HuH-7 (cell line): ENCODE data around the gene LDHB.
"Not testable (repeated sequence)": the region's sequence is repeated elsewhere in the genome, so short reads cannot be mapped to it uniquely, and the experiment has no call there.

Source experiments
- DNase-seq: peaks from one replicate; pipeline ENCODE4 v3.0.0; 2011; ENCODE audit warnings: low spot score

LDHB gene

DNA sequence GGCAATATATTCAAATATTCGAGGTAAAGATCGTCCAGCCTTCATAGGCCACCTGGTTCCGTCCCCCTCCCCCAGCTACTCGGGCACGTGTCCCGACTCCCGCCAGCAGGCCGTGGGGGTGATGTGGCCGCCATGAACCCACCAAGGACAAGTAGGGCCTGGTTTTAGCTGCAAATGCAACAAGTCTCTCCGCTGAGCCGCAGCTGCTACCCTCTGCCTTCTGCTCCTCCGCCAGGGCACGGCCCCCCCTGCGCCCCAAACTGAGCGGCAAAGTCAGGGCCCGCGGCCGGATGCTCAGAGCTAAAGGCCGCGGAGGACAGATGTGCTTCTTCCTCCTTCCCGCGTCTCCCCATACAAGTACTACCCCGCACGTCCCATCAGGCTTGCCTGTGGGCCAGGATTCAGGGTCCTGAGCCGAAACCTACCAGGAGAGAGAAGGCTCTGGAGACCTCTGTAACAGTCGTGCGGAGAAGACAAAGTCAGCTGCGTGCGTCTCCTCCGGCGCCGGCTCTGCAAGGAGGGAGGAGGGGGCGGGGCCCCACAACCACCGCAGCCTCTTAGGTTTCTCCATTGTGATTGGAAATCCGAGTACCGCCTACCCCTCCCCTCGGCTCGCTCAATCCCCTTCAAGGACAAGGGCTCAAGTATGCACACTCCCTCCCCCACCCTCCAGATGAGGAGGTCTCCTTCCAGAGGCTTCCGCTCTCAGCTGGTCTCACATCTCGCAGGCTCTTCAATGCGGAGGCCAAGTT is at the start of gene LDHB:
Gene LDHB (minus strand): TSS at position 517 of the 752 bp plus-strand sequence. CDS start 3,171 bp downstream, outside the sequence.
- DNase-seq: no peak

DNA sequence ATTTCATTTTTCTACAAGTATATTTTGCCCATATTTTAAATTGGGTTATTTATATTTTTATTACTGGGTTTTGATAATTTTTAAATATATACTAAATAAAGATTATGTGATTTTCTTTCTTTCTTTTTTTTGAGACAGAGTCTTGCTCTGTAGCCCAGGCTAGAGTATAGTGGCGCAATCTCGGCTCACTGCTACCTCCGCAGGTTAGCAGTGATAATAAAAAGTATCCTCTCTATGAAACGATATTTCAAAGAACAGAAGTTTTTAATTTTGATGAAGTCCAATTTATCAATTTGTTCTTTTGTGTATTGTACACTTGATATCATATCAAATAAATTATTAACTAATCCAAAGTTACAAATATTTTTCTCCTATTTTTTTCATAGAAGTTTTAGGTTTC is 47.2 kb upstream of the LDHB start:
- DNase-seq: no peak

DNA sequence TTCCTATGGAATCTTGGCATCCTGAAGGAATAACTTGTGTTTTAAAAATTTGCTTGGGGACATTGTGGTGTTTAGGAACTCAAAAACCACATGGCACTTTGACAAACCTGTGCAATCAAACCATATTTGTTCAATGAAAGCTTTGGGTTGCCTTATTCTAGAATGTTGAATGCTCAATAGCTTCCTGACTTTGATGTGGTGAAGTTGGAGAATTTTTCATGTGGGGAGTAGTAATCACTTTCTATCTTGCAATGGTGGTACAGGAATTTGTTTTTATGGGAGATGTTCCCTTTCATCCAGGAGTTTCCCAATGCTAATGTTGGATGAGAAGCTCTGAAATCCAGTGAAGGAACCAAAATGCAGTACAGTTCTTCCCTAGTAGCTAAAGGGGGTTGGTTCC is 42.2 kb upstream of the LDHB start:
- DNase-seq: no peak

DNA sequence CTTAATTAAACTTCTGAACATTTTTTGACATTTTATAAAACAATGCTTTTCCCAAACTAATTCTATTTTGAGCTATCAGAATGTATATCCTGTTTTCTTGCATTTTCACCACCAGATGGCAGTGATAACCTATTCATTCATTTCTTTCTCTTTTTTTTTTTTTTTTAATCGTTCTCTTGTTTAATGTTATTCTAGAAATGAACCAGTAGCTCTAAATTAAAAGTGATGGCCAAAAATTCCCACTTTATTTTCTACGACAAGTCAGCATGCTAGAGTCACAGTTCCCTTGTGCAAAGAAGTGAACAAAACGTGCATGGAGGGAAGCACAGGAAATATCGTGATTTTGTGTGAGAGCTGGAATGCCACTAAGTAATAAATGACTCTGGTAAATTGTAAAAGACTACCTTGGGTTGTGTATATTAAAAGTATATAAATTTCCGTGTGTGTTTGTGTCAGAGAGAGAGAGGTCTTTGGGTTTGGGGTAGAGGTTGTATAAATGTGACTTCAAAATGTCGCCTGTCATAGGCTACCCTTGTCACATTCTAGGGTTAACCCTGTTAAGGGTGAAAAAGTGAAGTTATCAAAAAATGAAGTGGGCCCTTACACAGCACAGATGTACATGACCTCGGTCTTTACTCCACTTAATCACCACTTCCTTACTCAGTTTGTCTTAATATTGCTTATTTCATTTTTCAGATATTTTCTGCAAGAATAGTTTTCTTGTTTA is 40.4 kb upstream of the LDHB start:
- no peak for DNase-seq

DNA sequence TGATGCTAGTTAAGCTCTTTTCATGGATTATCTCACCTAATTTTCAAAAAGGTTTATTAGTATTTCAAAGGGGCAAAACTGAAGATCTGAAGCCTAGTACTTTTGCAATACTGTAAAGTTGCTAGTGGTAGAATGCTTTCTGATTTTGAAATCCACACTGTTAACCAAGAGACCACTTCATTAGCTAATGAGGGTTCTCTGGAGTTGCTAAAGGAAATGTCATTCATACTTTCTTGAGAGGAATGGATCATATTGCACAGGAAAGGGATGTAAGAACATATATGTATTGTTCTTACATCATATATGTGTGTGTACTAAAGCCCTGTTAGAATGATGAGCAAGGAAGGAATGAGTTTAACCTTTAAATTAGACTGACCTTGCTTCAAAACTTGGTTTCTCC is 39.0 kb upstream of the LDHB start:
- no peak for DNase-seq

DNA sequence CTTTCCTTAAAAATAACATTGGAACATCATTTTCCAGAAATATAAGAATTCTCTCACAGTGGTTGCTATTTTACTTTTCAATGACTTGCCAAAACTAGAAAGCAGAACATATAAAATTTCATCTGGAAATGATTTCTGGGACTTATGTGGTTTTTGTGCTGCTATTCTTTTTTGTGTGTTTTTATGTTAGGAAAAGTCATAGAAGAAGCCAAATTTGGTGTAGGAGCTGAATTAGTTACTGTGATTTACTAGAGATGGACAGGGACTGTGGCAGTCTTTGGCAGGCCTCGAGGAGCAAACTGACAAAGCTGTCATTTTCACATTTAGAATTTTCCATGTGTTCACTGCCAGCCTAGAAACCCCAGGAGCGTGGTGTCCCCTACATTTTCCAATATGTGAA is 38.3 kb upstream of the LDHB start:
- DNase-seq: no peak

DNA sequence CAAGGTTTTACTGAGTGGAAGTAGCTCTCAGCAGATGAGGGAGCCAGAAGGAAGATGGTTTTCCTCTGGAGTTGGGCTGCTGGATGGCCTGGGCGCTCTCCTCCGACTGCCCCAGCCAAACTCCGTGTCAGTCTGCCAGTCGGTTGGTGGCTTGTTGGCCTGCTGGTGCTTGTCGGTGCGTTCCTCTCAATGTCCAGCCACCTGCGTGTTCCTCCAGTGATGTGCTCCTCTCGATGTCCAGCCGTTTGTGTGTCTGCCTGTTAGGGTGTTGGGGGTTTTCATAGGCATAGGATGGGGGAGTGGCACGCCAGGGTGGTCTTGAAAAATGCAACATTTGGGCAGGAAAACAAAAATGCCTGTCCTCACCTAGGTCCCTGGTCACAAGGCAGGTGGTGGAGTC is 37.0 kb upstream of the LDHB start:
- DNase-seq: no peak

DNA sequence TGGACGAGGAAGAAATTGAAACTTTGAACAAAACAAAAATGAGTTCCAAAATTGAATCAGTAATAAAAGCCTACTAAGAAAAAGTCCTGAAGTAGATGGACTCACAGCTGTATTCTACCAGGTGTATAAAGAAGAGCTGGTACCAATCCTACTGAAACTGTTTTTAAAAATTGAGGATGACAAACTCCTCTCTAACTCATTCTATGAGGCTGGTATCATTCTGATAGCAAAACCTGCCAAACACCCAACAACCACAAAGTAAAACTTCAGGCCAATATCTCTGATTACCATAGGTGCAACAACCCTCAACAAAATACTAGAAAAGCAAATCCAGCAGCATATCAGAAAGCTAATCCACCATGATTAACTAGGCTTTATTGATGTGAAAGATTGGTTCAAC is 33.9 kb upstream of the LDHB start:
- no peak for DNase-seq

DNA sequence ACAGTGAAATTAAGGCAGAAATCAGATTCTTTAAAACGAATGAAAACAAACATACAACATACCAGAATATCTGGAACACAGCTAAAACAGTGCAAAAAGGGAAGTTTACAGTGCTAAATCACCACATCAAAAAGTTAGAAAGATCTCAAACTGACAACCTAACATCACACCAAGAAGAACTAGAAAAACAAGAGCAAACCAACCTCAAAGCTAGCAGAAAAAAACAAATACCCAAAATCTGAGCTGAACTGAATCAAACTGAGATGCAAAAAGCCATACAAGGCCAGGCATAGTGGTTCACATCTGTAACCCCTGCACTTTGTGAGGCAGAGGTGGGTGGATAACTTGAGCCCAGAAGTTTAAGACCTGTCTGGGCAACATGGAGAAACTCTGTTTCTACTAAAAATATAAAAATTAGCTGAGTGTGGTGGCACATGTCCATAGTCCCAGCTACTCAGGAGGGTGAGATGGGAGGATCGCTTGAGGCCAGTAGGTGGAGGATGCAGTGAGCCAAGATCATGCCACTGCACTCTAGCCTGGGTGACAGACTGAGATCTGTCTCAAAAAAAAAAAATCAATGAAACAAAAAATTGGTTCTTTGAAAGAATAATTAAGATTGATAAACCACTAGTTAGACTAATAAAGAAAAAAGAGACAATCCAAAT is 33.2 kb upstream of the LDHB start:
- no peak for DNase-seq

DNA sequence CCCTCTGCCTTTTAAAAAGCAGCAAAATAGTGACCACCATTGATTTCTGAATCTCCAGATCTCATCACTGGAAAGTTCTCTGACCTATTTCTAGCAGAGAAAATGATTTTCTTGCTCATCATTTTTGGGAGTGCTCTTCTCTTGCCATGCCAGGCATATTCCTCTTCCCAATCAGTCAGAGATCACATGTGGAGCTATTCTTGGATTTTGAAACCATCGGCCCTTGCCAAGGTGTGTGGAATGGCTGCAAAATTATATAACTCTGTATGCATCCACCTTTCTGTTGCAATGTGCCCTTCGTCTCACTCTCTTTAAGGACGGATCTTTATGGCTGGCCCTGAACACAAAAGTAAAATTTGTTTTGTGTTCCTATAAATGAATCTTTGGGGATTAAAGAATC is 25.5 kb upstream of the LDHB start:
- DNase-seq: no peak

DNA sequence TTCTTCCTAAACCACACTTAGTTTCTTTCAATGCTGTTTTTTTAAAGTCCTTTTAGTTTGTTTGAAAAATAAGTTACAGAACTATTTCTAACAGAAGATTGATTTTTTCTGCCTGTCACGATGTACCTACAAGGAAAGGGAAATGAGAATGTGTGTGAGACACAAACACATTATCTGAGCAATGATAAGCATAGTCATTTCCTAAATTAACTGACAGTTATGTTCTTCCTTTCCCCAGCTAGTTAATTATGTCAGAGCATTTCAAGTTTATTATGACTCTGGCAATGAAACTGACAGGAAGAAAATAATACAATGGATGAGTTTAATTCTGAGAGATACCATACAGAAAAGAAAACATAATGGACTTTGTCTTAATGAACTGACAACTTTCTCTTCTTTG is 21.3 kb upstream of the LDHB start:
- no peak for DNase-seq

DNA sequence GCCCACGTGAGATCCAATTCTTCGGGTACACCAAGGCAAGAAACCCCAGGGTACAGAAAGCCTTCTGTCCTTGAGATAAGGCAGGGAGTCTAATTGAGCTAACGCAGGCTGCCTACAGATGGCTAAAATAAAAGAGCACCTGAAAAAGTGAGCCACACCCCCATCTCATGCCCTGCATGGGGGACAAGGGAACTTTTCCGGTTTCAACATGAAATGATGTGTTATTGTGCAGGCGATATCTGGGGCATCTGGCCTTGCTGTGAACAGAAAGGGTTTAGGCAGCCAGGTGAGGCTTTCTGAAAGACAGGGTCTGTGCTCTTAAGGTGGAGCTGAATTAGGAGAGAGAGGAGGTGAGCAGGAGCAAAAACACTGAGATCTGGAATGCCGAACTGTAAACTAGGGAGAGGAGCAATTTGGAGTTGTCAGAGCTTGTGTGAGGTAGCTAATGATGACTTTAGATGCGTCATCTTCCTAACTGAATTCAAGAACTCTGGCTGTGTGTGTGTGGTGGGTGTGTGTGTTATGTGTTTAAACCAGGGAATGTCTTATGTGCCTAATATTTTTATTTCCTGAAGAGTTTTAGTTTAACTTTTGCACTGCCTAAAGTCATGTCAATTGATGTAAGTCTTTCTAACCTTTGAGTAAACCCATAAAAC is 20.1 kb upstream of the LDHB start:
- no peak for DNase-seq

DNA sequence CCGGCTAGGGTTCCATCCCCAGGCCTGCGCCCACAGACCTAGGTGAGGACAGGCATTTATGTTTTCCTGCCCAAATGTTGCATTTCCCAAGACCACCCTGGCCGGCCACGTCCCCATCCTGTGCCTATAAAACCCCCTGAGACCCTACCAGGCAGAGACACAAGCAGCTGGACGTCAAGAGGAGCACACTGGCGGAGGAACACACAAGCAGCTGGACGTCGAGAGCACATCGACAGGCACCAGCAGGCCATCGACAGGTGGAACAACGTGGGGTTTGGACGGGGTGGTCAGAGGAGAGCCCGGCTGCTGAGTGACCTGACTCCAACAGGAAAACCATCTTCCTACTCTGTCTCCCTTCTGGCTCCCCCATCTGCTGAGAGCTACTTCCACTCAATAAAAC is 19.6 kb upstream of the LDHB start:
- no peak for DNase-seq

DNA sequence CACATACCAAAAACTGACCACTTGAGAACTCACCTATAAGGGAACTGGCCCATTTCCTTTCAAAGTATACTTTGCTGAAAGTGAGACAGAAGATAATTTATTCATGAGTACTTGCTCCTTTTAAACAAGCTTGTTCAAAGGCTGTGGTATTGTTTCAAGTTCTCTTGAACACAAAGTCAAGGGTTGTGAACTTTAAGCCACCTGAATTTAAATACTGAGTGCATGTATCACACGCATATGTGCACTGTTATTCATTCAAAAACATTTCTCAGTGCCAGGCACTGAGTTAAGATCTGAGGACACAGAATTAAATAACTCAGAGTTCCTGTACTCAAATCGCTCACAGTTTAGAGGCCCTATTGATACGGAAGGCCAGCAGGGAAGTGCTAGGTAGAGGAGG is 19.1 kb upstream of the LDHB start:
- no peak for DNase-seq

DNA sequence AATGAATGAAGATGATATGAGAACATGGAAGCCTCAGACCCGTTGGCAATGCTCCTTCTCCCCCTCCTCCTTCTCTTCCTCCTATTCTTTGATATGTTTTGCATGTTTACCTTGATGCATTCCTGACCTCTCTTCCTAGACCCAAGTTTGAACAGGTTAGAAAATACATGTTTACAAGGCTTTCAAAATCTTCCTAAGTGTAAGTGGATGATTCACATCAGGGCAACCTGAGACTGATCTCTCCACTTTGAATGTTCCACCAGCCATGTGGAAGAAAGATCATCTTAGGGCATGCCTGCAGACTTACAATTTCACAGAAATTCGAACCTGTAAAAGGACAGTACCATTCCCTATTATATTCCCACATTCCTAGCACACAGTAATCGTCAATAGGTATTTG is 18.0 kb upstream of the LDHB start:
- DNase-seq: no peak

DNA sequence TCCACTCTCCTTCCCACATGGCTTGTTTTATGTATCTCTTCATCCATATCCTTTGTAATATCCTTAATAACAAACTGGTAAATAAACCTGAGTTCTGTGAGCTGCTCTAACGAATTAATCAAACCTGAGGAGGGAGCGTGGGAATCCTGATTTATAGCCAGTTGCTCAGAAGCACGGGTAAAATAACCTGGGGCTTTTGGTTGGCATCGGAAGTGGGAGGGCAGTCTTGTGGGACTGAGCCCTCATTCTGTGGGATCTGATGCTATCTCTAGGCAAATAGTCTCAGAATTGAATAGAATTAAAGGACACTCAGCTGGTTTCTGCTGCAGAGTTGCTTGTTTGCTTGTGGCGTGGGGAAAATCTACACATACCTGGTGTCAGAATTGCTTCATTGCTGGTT is 17.5 kb upstream of the LDHB start:
- DNase-seq: no peak

DNA sequence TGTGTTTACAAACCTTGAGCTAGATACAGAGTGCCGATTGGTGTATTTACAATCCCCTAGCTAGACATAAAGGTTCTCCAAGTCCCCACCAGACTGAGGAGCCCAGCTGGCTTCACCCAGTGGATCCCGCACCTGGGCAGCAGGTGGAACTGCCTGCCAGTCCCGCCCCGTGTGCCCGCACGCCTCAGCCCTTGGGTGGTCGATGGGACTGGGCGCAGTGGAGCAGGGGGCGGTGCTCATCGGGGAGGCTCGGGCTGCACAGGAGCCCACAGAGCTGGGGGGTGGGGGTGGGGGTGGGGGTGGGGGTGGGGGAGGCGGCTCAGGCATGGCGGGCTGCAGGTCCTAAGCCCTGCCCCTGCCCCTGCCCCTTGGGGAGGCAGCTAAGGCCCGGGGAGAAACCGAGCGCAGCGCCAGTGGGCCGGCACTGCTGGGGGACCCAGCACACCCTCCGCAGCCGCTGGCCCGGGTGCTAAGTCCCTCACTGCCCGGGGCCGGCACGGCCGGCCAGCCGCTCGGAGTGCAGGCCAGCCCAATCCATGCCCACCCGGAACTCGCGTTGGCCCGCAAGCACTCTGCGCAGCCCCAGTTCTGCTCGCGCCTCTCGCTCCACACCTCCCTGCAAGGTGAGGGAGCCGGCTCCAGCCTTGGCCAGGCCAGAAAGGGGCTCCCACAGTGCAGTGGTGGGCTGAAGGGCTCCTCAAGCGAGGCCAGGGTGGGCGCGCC is 16.3 kb upstream of the LDHB start:
- not testable (repeated sequence) for DNase-seq

DNA sequence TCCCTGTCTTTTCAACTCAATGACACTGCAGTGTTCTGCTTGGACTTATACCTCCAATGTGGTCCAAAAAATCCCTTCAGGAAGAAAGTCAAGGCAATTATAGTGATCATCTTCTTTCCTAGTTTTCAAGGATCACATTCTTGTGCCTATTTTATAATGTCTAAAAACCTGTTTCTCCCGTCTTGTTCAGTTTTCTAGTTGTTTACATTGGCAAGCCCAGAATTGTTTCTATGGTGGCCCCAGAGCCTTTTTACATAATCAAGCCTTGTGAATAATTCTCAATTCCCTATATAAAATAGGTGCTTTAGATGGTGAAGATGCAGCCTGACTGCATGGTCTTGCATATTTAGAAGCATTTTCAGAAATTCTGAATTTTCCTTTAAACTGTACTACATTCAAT is 14.5 kb upstream of the LDHB start:
- DNase-seq: no peak

DNA sequence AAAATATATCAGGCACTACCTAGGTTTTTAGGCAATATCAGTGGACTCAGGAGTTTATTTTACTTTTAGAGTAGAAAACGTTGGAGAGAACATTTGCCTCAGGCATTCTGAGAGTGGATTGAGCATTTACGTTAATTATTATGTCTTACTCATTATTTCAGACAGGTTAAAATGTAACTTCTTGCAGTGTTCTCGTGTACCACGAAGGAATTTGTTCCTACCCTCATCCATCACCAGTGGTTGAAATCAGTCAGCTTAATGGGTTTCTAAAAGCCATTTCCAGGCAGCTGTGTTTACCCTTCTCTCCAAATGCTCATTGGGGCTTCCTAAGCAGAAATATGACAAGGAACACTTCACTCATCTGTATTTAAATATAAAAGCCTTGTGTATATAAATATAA is 9.1 kb upstream of the LDHB start:
- DNase-seq: peak; percentile 79

DNA sequence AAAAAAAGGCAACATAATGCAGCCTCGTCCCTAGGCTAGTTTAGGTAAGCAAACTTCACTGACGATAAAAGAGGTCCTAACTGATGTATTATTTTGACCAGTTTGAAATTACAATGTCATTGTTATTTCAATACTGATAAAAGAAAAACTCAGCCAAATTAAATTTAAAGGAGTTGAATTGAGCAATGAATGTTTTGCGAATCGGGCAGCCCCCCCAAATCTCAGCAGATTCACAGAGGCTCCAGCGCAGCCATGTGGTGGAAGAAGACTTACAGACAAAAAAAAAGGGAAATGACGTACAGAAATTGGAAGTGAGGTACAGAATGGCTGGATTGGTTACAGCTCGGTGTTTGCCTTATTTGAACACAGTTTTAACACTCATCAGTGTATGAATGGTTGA is 8.2 kb upstream of the LDHB start:
- no peak for DNase-seq

DNA sequence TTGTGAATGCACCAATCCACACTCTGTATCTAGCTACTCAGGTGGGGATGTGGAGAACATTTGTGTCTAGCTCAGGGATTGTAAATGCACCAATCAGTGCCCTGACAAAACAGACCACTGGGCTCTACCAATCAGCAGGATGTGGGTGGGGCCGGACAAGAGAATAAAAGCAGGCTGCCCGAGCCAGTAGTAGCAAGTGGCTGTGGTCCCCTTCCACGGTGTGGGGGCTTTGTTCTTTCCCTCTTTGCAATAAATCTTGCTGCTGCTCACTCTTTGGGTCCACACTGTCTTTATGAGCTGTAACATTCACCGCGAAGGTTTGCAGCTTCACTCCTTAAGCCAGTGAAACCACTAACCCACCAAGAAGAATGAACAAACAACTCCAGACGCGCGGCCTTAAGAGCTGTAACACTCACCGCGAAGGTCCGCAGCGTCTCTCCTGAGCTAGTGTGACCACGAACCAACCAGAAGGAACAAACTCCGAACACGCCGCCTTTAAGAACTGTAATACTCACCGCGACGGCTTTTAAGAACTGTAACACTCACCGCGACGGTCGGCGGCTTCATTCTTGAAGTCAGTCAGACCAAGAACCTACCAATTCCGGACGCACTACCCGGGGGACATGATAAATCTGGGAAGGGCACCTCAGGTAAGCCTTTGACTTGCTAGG is 4.6 kb upstream of the LDHB start:
- DNase-seq: no peak
